ENCODE data around the gene ANTXR1.
A peak's percentile ranks its signal among the peaks of the same experiment; 100 is the strongest.
"Not testable (repeated sequence)": the region's sequence is repeated elsewhere in the genome, so short reads cannot be mapped to it uniquely, and the experiment has no call there.

ANTXR1 gene

GRCh38 chr2:69213782-69214181 is 200.8 kb downstream of the ANTXR1 start:
- DNase-seq = no peak

- DNase-seq = no peak
Measured at GRCh38 chr2:69214898-69215297, 201.9 kb downstream of the ANTXR1 start.

GRCh38 chr2:69216535-69217332 is 203.8 kb downstream of the ANTXR1 start:
- DNase-seq = no peak

GRCh38 chr2:69217333-69218080 is 204.5 kb downstream of the ANTXR1 start:
- DNase-seq = peak in 1 of 2 experiments; percentile 37

- DNase-seq = no peak
Measured at GRCh38 chr2:69221512-69221911, 208.5 kb downstream of the ANTXR1 start.

GRCh38 chr2:69221960-69222751 is 209.2 kb downstream of the ANTXR1 start:
- DNase-seq = no peak

- DNase-seq = peak; percentile 40 to 81
Measured at GRCh38 chr2:69222953-69223658, 210.1 kb downstream of the ANTXR1 start.

- peak in 1 of 2 experiments; percentile 35 for DNase-seq
Measured at GRCh38 chr2:69223759-69224511, 211.0 kb downstream of the ANTXR1 start.

GRCh38 chr2:69224512-69224837 is 211.5 kb downstream of the ANTXR1 start:
- no peak for DNase-seq

- no peak for DNase-seq
Measured at GRCh38 chr2:69225933-69226332, 213.0 kb downstream of the ANTXR1 start.

- no peak for DNase-seq
Measured at GRCh38 chr2:69226903-69227302, 213.9 kb downstream of the ANTXR1 start.

GRCh38 chr2:69227716-69228115 is 214.7 kb downstream of the ANTXR1 start:
- no peak for DNase-seq

GRCh38 chr2:69230946-69231345 is 218.0 kb downstream of the ANTXR1 start:
- not testable (repeated sequence) for DNase-seq

GRCh38 chr2:69231612-69232277 is 218.8 kb downstream of the ANTXR1 start:
- no peak for DNase-seq

GRCh38 chr2:69235835-69236234 is 222.9 kb downstream of the ANTXR1 start:
- DNase-seq = not testable (repeated sequence)

- no peak for DNase-seq
Measured at GRCh38 chr2:69237070-69237670, 224.2 kb downstream of the ANTXR1 start.

GRCh38 chr2:69238449-69239031 is 225.6 kb downstream of the ANTXR1 start:
- DNase-seq = no peak

GRCh38 chr2:69241093-69241492 is 228.1 kb downstream of the ANTXR1 start:
- DNase-seq = peak in 1 of 2 experiments; percentile 54

- peak in 1 of 2 experiments; percentile 22 for DNase-seq
Measured at GRCh38 chr2:69241664-69242514, 228.9 kb downstream of the ANTXR1 start.

GRCh38 chr2:69242651-69243051 is 229.7 kb downstream of the ANTXR1 start:
- DNase-seq = peak; percentile 36 to 75
